Adrenal gland (tissue), 12 donors: ENCODE measurements around the gene KRTAP10-3. TPM values are rescaled to one million over a fixed set of nuclear protein-coding genes. Genes with fewer than 3 reads are reported as not detected.

Experiments used
- DNase-seq, 7 donors: peaks; one replicate each; pipeline ENCODE4 v3.0.0-alpha.2; 2019 to 2020
- H3K27ac ChIP-seq, 5 donors: fragments of 200-600 bp; sonication (generic) in 4 of 5; 1 replicate in 3 of 5; 2 replicates in 2 of 5; pipeline versions ENCODE4 v1.5.1 to v1.8.0; 2016 to 2020; ENCODE audit warnings: mild to moderate bottlenecking in 1 of 5
- H3K27me3 ChIP-seq: fragments of 200-600 bp; 2 replicates; pipeline ENCODE4 v1.8.0; 2021
- H3K36me3 ChIP-seq, 2 donors: fragments of 200-600 bp; replicated peaks in 1 of 2; 1 replicate in 1 of 2; 2 replicates in 1 of 2; pipeline versions ENCODE4 v1.5.1 to v1.8.0; 2018 to 2022
- H3K4me1 ChIP-seq, 2 donors: fragments of 200-600 bp; replicated peaks in 1 of 2; 1 replicate in 1 of 2; 2 replicates in 1 of 2; pipeline versions ENCODE4 v1.5.1 to v1.8.0; 2018 to 2021
- H3K4me3 ChIP-seq, 4 donors: fragments of 200-600 bp; sonication (generic) in 3 of 4; one replicate each; pipeline ENCODE4 v1.5.1; 2016 to 2018
- H3K9me3 ChIP-seq, 3 donors: fragments of 200-600 bp; sonication (generic) in 1 of 3; replicated peaks in 1 of 3; 1 replicate in 2 of 3; 2 replicates in 1 of 3; pipeline versions ENCODE4 v1.5.1 to v1.8.0; 2016 to 2021
- POLR2A ChIP-seq, 2 donors: fragments of 450-650 bp; IDR thresholded peaks; one replicate each; pipeline ENCODE4 v1.6.1; 2017; ENCODE audit warnings: antibody characterized with exemption in 2 of 2, mild to moderate bottlenecking in 2 of 2, moderate library complexity in 1 of 2
- WGBS, 4 donors: extraction: QIAGEN DNeasy Blood & Tissue Kit in 2 of 4; methylation state at CpG; one replicate each; pipeline versions ENCODE4 v1.1.5 to v1.1.7; 2013 to 2017; 5-methylcytosine and 5-hydroxymethylcytosine counted together
- intact Hi-C, 2 donors: fragments of 100-400 bp; cut with DNase I; formaldehyde crosslinking; loops; one replicate each; pipeline versions ENCODE4 v1.14.1 to v1.15.0; 2022 to 2023
- polyA plus RNA-seq, 3 donors: library from polyadenylated mRNA; stranded (reverse); fragments of 200-250 nt in 2 of 3; fragments of 350-450 nt in 1 of 3; fragmentation: Illumina TruSeq in 1 of 3; extraction: RNeasy Lipid Tissue Mini Kit (QIAGEN cat#74804) in 1 of 3; gene quantifications; one replicate each; pipeline ENCODE4 v1.2.3, GENCODE V29; 2013 to 2014
- total RNA-seq, 9 donors: library from RNA; depleted of rRNA in 4 of 9; stranded (reverse); fragments of >200 nt in 4 of 9; fragments of 120-200 nt in 1 of 9; fragmentation: NEBNext Ultra II Directional in 1 of 9; extraction: Animal tissue kit (Norgen Biotek cat#: 25700) in 1 of 9; gene quantifications; one replicate each; pipeline versions ENCODE4 v1.1.0 to v1.2.4, GENCODE V29; 2013 to 2023
- TF ChIP-seq, protein P1 (sequence below), 6 experiments: fragments of 450-650 bp in 4 of 6; fragments of 200-600 bp in 2 of 6; sonication (generic) in 1 of 6; IDR thresholded peaks; 1 replicate in 5 of 6; 2 replicates in 1 of 6; pipeline versions ENCODE4 v1.5.1 to v1.8.0; 2016 to 2021; ENCODE audit warnings: antibody characterized with exemption in 6 of 6, mild to moderate bottlenecking in 2 of 6, moderate library complexity in 1 of 6
- donor health status: healthy with polysubstance abuse.
- donor health status: Bipolar disorder and iron deficiency.
- donor health status: DM: yes; HTN: yes; CAD: no.
- donor health status: DM: no; HTN: no; CAD: no.
- donor health status: DM: no; HTN: no; CAD: no.
- donor health status: DM: yes; HTN: yes; CAD: no.

KRTAP10-3 gene
- total and polyA plus RNA-seq, 12 donors = not detected

DNA sequence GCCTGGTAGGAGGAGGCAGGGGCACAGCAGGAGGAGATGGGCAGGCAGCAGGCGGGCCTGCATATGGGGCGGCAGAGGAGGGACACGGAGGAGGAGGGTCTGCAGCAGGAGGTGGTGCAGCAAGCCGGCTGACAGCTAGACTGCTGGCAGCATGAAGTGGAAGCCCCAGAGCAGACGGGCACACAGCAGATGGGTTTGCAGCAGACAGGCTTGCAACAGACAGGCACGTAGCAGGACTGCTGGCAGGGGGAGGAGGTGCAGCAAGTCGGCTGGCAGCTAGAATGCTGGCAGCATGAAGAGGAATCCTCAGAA, 21.2 kb upstream of the KRTAP10-3 start:
- no peak overlapping the region for H3K27ac ChIP-seq
- intact Hi-C loops = no loop called here
- WGBS, 4 donors = 65 to 71% (median 65%) methylated on average over 7 of the region's 7 CpGs
- H3K4me3 ChIP-seq = no peak overlapping the region
- H3K36me3 ChIP-seq = no peaks in the 10 kb centered on the region
- peaks cover 5% of the 10 kb centered on the region for H3K27me3 ChIP-seq
- TF ChIP-seq POLR2A (IDR thresholded peaks at IDR 0.05) = no peak
- TF ChIP-seq, protein P1, sequence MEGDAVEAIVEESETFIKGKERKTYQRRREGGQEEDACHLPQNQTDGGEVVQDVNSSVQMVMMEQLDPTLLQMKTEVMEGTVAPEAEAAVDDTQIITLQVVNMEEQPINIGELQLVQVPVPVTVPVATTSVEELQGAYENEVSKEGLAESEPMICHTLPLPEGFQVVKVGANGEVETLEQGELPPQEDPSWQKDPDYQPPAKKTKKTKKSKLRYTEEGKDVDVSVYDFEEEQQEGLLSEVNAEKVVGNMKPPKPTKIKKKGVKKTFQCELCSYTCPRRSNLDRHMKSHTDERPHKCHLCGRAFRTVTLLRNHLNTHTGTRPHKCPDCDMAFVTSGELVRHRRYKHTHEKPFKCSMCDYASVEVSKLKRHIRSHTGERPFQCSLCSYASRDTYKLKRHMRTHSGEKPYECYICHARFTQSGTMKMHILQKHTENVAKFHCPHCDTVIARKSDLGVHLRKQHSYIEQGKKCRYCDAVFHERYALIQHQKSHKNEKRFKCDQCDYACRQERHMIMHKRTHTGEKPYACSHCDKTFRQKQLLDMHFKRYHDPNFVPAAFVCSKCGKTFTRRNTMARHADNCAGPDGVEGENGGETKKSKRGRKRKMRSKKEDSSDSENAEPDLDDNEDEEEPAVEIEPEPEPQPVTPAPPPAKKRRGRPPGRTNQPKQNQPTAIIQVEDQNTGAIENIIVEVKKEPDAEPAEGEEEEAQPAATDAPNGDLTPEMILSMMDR (IDR thresholded peaks at IDR 0.05) = no peak
- peaks cover 0 to 7% (median 0%) of the 10 kb centered on the region in 3 donors for H3K9me3 ChIP-seq
- DNase-seq = peak in 1 of 7 donors; percentile 11
- H3K4me1 ChIP-seq = no peaks in the 10 kb centered on the region

- Histone ChIP-seq H3K36me3 (no peaks in the 10 kb centered on the region), H3K27me3 (peaks cover 7% of the 10 kb centered on the region), H3K4me1 (no peaks in the 10 kb centered on the region), H3K9me3 (peaks cover 0 to 7% (median 0%) of the 10 kb centered on the region in 3 donors), H3K27ac (no peak overlapping the region), H3K4me3 (no peak overlapping the region)
- intact Hi-C loops = no loop called here
- WGBS, 4 donors = 59 to 78% (median 74%) methylated on average over 7 to 22 of the region's 22 CpGs
- TF ChIP-seq POLR2A (IDR thresholded peaks at IDR 0.05) = no peak
- TF ChIP-seq, protein P1 (IDR thresholded peaks at IDR 0.05) = no peak
- peak in 1 of 7 donors; percentile 6 for DNase-seq
These were observed 20.6 kb upstream of the KRTAP10-3 start for GRCh38 chr21:44579056-44579832.

DNA sequence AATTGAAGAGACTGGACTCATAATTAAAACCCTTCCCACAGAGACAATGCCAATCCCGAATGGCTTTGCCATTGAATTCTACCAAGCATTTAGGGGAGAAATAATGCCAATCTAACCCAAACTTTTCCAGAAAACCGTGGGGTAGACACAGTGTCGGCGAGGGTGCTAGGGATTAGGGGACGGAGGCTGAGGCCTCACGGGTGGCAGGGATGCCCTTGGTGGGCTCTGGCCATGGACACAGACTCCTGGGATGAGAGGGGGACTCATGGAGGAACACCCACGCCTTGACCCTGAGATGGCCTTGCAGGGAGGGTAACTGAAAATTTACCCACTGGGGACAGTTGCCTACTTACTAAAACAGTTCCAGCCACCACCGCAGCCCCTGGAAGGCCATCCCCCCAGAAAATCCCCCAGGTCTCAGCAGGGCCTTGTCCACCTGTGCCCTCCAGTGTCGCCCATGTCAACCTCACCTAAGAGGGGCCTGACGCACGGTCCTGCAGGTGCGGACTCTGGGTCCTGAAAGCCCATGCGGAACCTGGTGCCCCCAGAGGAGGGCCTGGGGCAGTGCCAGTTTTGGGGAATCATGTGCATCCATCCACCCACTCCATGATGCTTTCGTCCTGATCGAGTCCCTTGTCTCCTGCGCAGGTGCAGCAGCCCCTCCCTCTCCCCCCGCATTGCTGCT, 19.9 kb upstream of the KRTAP10-3 start:
- intact Hi-C loops = no loop called here
- H3K27me3 ChIP-seq = peaks cover 3% of the 10 kb centered on the region
- no peak overlapping the region for H3K4me3 ChIP-seq
- H3K27ac ChIP-seq = no peak overlapping the region
- WGBS, 4 donors = 85 to 92% (median 90%) methylated on average over 9 to 17 of the region's 17 CpGs
- TF ChIP-seq POLR2A (IDR thresholded peaks at IDR 0.05) = no peak
- TF ChIP-seq, protein P1 (IDR thresholded peaks at IDR 0.05) = no peak
- no peaks in the 10 kb centered on the region for H3K36me3 ChIP-seq
- peaks cover 0 to 7% (median 0%) of the 10 kb centered on the region in 3 donors for H3K9me3 ChIP-seq
- no peaks in the 10 kb centered on the region for H3K4me1 ChIP-seq
- peak in 1 of 7 donors; percentile 23 for DNase-seq

- WGBS, 4 donors = 78 to 83% (median 79%) methylated on average over 8 to 10 of the region's 10 CpGs
- peak in 1 of 7 donors; percentile 34 for DNase-seq
- Histone ChIP-seq H3K36me3 (no peaks in the 10 kb centered on the region), H3K27ac (no peak overlapping the region), H3K4me3 (no peak overlapping the region), H3K27me3 (peaks cover 3% of the 10 kb centered on the region), H3K9me3 (peaks cover 0 to 2% (median 0%) of the 10 kb centered on the region in 3 donors), H3K4me1 (no peaks in the 10 kb centered on the region)
- intact Hi-C loops = no loop called here
- TF ChIP-seq, protein P1 (IDR thresholded peaks at IDR 0.05) = no peak
- no peak for TF ChIP-seq POLR2A (IDR thresholded peaks at IDR 0.05)
These were observed 17.4 kb upstream of the KRTAP10-3 start for GRCh38 chr21:44576025-44576420.
